CD4-positive, alpha-beta T cell treated with Interleukin-15 for 4 hours (primary cell): Measurements from ENCODE around the gene PTPRJ.
"Not testable (repeated sequence)": the region's sequence is repeated elsewhere in the genome, so short reads cannot be mapped to it uniquely, and the experiment has no call there.

Experiments
- DNase-seq: peaks from one replicate; pipeline ENCODE4 v3.0.0-alpha.2; 2020; ENCODE audit warnings: low spot score

PTPRJ gene

DNA sequence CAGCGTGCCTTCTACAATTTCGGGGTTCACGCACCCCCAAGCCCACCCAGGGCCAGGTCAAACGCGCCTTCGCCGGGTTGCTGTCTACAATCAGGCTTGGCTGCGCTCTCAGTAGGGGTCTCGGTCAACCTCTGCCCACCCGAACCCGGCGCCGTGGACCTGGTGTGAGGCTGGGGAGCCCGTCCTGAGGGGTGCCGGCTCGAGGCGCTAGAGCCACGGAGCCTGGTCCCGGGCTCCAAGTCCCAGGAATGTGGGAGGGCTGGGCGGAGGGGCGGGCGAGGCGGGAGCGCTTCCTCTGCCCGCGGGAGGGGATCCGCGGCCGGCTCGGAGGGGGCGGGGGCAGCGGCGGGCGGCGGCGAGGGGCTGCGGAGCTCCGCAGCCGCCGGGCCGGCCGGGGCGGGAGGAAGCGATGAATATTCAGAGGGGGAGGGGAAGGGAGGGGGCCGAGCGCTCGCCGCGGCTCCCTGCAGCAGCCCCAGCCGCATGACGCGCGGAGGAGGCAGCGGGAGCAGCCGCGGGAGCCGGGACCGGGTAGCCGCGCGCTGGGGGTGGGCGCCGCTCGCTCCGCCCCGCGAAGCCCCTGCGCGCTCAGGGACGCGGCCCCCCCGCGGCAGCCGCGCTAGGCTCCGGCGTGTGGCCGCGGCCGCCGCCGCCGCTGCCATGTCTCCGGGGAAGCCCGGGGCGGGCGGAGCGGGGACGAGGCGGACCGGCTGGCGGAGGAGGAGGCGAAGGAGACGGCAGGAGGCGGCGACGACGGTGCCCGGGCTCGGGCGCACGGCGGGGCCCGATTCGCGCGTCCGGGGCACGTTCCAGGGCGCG is at the start of gene PTPRJ:
PTPRJ (plus strand) TSS at position 472 of the 819 bp plus-strand sequence. CDS start 354 bp downstream, outside the sequence.
- DNase-seq, result peak; percentile 60

DNA sequence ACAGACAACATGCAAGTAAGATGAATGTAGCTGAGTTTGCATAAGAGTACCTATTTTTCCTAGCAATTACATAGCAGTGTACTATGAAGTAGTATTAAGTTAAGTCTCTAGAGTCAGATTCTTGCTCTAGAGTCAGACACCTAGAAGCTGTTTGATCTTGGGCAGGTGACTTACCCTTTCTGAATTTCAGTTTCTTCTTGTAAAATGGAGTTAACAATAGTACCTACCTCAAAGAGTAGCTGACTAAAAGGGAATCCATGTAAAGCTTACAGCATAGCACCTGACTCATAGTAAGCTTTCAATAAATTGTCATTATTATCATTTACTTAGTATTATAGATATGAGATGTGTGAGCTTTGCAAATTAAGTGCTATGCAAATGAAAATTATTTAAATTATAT is 47.8 kb upstream of the PTPRJ start:
- no peak for DNase-seq

DNA sequence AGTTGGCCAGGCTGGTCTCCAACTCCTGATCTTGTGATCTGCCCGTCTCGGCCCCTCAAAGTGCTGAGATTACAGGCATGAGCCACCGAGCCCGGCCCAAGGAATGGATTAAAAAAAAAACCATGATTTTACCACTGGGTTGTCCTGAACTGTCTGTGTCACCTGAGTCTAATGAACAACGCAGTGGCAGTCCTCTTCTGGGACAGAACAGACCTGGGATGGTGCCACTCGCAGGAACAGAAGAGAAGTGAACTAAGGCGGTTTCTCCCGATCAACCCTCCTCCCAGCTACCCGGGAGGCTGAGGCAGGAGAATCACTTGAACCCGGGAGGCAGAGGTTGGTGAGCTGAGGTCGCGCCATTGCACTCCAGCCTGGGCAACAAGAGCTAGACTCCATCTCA is 46.6 kb upstream of the PTPRJ start:
- DNase-seq, result not testable (repeated sequence)

DNA sequence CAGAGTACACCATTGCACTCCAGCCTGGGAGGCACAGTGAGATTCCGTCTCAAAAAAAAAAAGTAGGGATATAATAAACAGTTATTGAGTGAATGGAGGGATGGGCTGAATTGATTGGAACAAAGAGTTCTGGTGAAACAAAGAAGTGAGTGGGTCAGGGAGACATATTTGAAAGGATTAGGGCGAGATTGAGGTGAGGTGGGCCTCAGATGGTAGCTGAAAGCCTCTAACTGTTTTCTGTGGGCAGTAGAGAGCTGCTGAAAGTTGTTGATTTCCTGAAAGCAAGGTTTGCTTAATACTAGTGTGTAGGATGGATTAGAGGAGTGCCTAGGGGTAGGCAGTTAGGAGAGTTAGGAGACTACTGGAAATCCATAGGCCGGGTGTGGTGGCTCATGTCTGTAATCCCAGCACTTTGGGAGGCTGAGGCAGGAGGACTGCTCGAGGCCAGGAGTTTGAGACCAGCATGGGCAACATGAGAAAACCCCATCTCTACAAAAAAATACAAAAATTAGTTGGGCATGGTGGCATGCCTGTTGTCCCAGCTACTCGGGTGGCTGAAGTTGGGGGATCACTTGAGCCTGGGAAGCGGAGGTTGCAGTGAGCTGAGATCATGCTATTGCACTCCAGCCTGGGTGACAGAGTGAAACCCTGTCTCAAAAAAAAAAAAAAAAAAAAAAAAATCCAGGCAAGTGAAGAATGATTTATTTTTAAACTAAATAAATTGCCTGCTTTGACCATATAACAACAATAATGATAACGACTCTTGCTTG is 41.4 kb upstream of the PTPRJ start:
- DNase-seq, result no peak

GRCh38 chr11:47940904-47941649 is 39.3 kb upstream of the PTPRJ start:
- DNase-seq, result no peak

- no peak for DNase-seq
Observed at GRCh38 chr11:47941907-47942558, 38.3 kb upstream of the PTPRJ start.

- no peak for DNase-seq
Observed at GRCh38 chr11:47943721-47944586, 36.4 kb upstream of the PTPRJ start.

DNA sequence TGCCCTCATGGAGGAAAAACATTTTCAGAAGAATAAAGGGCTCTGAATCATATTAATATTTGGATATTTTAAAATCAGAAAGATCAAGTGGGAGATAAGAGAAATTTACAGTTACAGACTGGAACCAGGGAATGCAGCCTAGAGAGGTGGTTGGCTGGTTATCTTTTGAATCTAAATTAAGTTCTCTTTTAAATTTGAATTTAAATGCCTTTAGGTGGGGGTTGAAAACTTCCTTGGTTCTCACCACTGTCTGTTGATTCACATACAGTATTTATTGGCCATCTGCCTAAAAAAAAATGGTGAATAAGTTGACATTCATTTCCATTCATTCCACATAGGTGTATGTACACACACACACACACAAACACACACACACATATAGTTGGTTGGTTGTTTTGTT is 35.7 kb upstream of the PTPRJ start:
- DNase-seq, result no peak

DNA sequence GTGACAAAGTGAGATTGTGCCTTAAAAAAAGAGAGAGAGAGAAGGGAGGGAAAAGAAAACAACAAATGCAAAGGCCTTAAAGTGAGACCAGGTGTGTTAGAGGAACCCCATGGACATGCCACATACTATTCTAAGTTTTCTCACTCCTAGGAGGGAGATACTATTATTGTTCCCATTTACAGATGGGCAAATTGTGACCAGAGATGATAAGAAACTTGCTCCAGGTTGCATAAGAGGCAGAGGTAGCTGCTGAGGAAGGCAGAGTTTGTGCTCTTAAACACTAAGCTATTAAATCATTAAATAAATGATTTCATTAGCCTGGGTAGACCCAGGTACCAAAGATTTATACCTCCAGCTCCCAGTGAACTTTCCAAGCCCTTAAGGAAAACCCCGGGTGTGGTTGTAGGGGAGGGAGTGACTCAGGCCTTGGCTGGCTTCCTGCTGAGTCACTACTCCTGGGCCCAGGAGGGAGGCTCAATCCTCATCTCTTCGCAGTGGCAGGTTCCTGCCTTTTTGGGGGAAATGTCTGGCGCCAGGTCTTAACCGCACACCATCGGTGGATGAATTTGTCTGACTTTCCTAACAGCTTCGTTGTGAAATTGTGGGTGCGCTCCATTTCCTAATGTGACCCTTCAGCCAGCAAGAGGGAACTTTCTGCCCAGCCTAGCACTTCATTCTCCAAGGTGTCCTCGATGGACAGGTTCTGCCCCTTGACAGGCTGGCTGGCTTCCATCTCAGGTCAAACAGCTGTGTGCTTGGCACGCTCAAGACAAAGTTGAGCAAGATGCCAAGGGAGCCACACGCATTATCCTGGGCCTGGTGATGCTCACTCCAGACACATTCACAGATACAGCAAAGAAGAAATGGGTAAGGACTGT is 33.4 kb upstream of the PTPRJ start:
- peak; percentile 29 for DNase-seq

DNA sequence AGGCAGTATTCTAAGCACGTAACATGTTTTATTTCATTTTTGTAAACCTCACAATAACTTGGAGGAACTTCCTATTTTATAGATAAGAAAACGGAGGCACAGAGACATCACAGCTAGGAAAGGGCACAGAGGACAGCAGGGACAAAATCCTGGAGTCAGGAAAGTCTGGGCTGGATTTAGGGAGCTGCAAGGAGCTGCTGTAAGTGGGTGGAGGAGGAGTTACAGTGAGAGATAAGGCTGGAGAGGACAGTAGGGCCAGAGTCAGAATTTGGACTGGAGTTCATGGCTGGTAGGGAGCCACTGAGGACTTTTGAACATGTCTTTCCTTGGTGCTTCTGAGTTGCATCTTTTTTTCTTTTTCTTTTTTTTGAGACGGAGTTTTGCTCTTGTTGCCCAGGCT is 32.2 kb upstream of the PTPRJ start:
- DNase-seq, result no peak

GRCh38 chr11:47949001-47949675 is 31.2 kb upstream of the PTPRJ start:
- not testable (repeated sequence) for DNase-seq

- DNase-seq, result peak; percentile 54
Observed at GRCh38 chr11:47950396-47950795, 30.0 kb upstream of the PTPRJ start.

DNA sequence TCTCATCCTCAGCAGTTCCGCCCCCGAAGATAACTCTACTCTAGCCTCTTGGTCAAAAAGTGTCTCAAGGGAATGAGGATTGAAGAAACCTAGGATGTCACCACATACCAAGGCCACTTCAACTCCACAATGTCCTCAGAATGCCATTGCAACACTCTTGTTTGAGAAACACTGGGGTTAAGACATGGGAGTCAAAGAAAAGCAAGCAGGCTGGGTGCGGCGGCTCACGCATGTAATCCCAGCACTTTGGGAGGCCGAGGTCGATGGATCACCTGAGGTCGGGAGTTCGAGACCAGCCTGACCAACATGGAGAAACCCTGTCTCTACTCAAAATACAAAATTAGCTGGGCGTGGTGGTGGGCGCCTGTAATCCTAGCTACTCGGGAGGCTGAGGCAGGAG is 28.9 kb upstream of the PTPRJ start:
- not testable (repeated sequence) for DNase-seq

DNA sequence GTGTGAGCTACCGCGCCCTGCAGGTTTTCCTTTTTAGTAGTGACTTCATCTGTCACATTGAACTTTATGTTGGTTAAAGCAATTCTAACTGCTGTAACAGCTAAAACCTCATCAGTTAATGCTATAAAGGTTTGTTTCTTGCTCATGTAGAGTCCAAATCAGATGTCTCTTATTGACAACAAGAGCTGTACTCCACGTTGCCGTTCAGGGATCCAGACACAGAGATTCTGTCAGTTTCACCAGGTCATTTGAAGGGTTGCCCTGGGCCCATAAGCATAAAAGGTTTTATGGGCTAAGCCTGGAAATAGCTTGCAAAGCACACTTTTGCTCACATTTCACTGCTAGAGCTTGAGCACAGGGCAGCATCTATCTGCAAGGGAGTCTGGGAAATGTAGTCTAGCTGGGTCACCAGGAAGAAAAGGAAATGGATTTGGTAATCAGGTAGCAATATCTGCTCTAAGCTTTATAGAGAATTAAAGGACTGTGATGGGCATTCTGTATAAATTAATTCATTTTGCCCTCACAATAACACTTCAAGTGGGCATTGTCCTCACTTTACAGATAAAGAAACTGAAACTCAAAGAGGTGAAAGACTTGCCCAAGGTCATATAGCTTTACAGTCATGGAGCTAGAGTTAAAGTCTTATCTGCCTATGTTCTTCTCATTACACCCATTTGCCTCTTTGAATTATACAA is 25.2 kb upstream of the PTPRJ start:
- no peak for DNase-seq

- DNase-seq, result no peak
Observed at GRCh38 chr11:47960015-47960414, 20.3 kb upstream of the PTPRJ start.

- no peak for DNase-seq
Observed at GRCh38 chr11:47961383-47961782, 19.0 kb upstream of the PTPRJ start.

GRCh38 chr11:47964546-47964945 is 15.8 kb upstream of the PTPRJ start:
- no peak for DNase-seq

GRCh38 chr11:47967577-47968525 is 12.5 kb upstream of the PTPRJ start:
- no peak for DNase-seq
